Omental fat pad (tissue), 4 donors: Measurements from ENCODE around the gene TMEM8B. TPM values are rescaled to one million over a fixed set of nuclear protein-coding genes. Genes with fewer than 3 reads are reported as not detected.

Experiments used
- ATAC-seq: fragments of 150-250 bp; one replicate; pipeline ENCODE4 v1.9.1; 2016; ENCODE audit warnings: mild to moderate bottlenecking, moderate library complexity; ENCODE audit not compliant: low FRiP score
- DNase-seq: peaks from one replicate; pipeline ENCODE4 v3.0.0-alpha.2; 2019; ENCODE audit warnings: low spot score
- total RNA-seq, 4 donors: library from RNA; depleted of rRNA; stranded (reverse); fragments of >200 nt; gene quantifications; one replicate each; pipeline ENCODE4 v1.1.0, GENCODE V29; 2016
- TF ChIP-seq, protein P1 (sequence below), 3 donors: fragments of 450-650 bp; IDR thresholded peaks; one replicate each; pipeline ENCODE4 v1.5.1; 2016 to 2017; ENCODE audit warnings: antibody characterized with exemption in 3 of 3, mild to moderate bottlenecking in 3 of 3, moderate library complexity in 2 of 3

TMEM8B gene
- total RNA-seq, 4 donors from 2014 or later: 2.7 to 13.2 (median 4.6) TPM

DNA sequence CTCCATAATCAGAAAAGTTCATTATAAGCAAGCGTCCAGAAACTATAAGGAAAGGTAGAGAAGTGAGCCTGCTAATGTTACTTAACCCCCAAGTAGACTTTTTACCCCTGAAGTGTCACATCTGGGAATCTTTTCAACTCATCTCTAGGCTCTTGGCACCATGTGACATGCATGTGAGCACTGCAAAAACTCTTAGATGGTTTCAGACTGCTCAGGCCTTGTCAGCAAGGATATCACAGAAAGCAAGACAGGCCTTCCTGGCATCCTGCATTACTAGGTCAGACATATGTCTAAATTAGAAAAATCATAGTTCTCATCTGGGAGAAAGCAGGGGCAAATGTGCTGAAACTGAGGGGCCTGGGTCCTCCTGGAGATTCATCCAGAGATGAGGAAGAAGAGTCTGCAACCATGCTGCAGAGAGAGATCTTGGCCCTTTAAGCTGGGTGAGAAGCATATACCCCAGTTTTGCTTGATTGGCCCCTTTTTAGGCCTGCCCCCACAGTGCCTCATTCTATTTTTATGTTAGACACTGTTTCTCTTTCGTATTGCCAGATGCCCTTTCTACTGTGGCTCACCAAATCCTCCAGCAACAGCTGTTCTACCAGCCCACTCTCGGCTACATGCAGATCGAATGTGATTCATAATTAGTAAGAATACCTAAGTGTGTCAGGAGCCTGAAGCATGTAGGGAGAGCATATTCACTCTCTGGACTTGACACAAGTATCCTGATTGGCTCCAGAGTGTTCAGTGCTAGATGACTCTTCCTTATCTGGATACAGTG lies 19.0 kb downstream of the TMEM8B start:
- ATAC-seq (peak; percentile 53), DNase-seq (no peak)
- TF ChIP-seq, protein P1, sequence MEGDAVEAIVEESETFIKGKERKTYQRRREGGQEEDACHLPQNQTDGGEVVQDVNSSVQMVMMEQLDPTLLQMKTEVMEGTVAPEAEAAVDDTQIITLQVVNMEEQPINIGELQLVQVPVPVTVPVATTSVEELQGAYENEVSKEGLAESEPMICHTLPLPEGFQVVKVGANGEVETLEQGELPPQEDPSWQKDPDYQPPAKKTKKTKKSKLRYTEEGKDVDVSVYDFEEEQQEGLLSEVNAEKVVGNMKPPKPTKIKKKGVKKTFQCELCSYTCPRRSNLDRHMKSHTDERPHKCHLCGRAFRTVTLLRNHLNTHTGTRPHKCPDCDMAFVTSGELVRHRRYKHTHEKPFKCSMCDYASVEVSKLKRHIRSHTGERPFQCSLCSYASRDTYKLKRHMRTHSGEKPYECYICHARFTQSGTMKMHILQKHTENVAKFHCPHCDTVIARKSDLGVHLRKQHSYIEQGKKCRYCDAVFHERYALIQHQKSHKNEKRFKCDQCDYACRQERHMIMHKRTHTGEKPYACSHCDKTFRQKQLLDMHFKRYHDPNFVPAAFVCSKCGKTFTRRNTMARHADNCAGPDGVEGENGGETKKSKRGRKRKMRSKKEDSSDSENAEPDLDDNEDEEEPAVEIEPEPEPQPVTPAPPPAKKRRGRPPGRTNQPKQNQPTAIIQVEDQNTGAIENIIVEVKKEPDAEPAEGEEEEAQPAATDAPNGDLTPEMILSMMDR (IDR thresholded peaks at IDR 0.05): no peak

DNA sequence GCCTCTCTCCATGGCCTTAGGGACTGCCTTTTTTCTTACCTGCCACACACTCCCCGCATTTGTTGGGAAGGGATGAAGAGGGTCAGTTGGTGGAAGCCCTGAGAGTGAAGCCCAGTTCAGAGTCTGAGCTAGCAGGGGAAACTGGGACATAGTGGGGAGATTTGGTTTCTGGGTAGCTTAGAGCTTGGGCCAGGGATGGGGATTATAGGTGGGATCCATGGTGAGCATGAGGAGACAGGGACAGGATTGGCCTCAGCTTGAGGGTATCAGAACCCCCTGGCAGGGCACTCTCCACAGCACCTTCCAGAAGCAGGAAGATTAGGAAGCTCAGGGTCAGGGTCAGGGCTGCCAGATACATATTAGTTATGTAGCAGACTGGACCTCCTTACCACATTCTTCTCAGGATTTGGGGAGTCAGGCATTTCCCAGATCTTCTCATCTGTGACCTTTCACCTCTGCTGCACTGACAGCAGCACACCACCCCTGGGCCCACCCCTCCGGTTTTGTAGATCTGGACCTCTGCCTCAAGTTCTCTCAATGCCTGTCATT lies 23.3 kb downstream of the TMEM8B start:
- ATAC-seq (no peak), DNase-seq (no peak)
- TF ChIP-seq, protein P1 (IDR thresholded peaks at IDR 0.05): no peak

DNA sequence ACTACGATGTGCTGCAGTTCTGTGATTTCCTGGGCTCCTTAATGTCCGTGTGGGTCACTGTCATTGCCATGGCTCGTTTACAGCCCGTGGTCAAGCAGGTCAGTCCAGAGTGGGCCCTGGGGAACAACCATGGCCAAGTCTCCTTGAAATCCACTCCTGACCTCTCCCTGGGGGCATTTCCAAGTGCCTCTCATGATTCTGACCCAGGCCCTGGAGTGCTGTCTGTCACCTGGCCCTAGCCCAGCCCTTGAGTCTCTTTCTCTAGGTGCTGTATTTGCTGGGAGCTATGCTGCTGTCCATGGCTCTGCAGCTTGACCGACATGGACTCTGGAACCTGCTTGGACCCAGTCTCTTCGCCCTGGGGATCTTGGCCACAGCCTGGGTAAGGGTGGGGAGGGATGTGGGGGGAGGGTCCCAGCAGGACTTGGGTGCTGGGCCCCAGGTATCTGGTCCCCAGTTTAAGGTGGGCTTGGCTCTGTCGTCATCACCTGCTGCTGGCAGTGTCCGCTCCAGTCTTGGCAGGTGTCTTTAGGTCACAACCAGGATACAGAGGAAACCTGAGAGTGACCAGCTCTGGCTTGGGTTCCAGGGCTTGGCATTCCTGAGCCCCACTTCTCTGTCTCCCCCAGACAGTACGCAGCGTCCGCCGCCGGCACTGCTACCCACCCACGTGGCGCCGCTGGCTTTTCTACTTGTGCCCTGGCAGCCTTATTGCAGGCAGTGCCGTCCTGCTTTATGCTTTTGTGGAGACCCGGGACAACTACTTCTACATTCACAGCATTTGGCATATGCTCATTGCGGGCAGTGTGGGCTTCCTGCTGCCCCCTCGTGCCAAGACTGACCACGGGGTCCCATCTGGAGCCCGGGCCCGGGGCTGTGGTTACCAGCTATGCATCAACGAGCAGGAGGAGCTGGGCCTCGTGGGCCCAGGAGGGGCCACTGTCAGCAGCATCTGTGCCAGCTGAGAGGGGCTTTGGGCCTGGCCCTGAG lies 24.1 kb downstream of the TMEM8B start:
- DNase-seq (no peak), ATAC-seq (no peak)
- TF ChIP-seq, protein P1 (IDR thresholded peaks at IDR 0.05): no peak

DNA sequence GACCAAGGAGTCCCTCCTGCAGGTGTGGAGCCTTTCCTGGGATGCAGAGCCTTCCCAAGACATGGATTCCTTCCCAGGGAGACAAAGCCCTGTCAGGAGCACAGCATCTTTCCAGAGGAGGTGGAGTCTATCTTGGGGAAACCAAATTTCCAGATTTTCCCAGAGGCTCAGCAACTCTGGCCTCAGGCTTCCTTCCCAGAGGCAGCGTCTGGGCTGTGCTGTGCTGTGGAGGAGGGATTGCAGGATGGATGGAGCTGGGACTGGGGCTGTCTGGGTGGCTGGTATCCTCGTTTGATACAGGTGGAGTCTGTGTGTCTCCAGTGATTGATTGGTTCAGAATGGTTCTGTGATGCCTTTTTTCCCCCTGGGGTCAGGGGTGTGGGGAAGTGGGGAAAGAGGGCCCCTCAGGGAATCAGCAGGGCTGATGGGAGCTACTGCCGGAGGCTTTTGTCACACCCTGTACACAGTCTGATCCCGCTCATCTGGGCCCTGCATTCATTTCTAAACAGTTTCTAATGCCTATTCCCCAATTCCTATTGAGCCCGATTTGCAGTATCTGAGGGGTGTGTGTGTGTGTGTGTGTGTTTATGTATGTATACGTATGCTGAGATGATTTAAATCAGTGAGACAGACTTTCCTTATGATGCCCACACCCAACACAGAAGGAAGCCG lies 25.2 kb downstream of the TMEM8B start:
- TF ChIP-seq, protein P1 (IDR thresholded peaks at IDR 0.05): no peak
- DNase-seq (no peak), ATAC-seq (no peak)

DNA sequence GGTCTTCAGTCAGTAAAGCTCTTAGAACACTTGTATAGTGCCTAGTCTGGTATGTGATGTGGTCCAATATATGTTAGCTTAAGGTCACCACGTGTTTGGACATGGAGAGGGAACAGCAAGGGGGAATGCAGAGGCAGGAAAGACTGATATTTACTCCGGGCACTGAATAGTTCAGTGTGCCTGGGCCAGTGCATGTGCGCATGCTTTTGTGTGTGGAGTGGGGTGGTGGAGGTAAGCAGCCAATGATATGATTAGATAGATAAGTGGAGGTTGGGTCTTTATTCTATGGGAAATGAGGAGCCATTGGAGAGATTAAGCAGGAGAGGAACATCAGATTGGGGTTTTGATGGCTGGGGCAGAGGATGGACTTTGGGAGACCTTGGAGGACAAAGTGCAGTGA lies 27.2 kb downstream of the TMEM8B start:
- DNase-seq: no peak
- TF ChIP-seq, protein P1 (IDR thresholded peaks at IDR 0.05): no peak
- ATAC-seq: no peak

DNA sequence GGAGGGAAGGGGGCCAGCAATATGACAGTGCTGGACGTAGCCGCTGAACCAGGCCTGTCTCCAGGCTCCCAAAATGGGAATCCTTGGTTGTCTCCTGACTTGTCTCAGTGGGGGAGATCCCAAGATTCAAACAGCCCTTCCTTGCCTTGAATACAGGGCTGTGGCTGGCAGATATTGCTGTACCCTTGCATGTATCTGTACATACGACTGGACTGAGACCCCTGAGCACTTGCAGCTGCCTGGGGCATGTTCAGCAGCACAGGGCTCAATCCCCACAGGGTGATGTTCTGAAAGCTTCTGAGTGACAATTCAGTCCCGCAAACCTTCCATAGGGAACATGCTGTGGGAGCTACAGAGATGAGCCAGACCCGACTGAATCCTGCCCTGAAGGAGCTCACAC lies 27.9 kb downstream of the TMEM8B start:
- DNase-seq (no peak), ATAC-seq (no peak)
- TF ChIP-seq, protein P1 (IDR thresholded peaks at IDR 0.05): no peak
